ENCODE results near the gene MBD4. TPM values are rescaled to one million over a fixed set of nuclear protein-coding genes. Genes with fewer than 3 reads are reported as not detected.

The MBD4 gene
- total RNA-seq, 2 donors from 2014 or later = 20.6 to 34.0 TPM

GRCh38 chr3:129419476-129419875, 20.3 kb downstream of the MBD4 start:
- TF ChIP-seq POLR2A (IDR thresholded peaks at IDR 0.05) (no peak), CTCF (IDR thresholded peaks at IDR 0.05) (no peak), POLR2AphosphoS5 (IDR thresholded peaks at IDR 0.05) (no peak)
- no peak for DNase-seq (ENCODE audit: low spot score)
- 78% methylated on average over 4 of the region's 4 CpGs for WGBS

GRCh38 chr3:129418041-129418973, 21.4 kb downstream of the MBD4 start:
- TF ChIP-seq CTCF (IDR thresholded peaks at IDR 0.05) (no peak), POLR2A (IDR thresholded peaks at IDR 0.05) (no peak), POLR2AphosphoS5 (IDR thresholded peaks at IDR 0.05) (no peak)
- 88% methylated on average over 14 of the region's 14 CpGs for WGBS
- Histone ChIP-seq H3K9me3 (no peaks in the 10 kb centered on the region), H3K27ac (no peak overlapping the region), H3K27me3 (replicated peaks; ENCODE audit: insufficient read depth) (no peaks in the 10 kb centered on the region), H3K4me3 (no peak overlapping the region), H3K4me1 (replicated peaks) (no peaks in the 10 kb centered on the region), H3K36me3 (no peaks in the 10 kb centered on the region)
- intact Hi-C loops (cut with DNase I) = no loop called here
- no peak for DNase-seq (ENCODE audit: low spot score)

More at GRCh38 chr3:129419476-129419875, 20.3 kb downstream of the MBD4 start:
- intact Hi-C loops (cut with DNase I) = no loop called here
- Histone ChIP-seq H3K4me3 (no peak overlapping the region), H3K4me1 (replicated peaks) (no peaks in the 10 kb centered on the region), H3K27ac (no peak overlapping the region), H3K36me3 (no peaks in the 10 kb centered on the region), H3K9me3 (no peaks in the 10 kb centered on the region), H3K27me3 (replicated peaks; ENCODE audit: insufficient read depth) (no peaks in the 10 kb centered on the region)

GRCh38 chr3:129417326-129417725, 22.4 kb downstream of the MBD4 start:
- no peak for DNase-seq (ENCODE audit: low spot score)
- no peaks in the 10 kb centered on the region for H3K27me3 ChIP-seq (replicated peaks; ENCODE audit: insufficient read depth)
- no peaks in the 10 kb centered on the region for H3K9me3 ChIP-seq
- no peak overlapping the region for H3K27ac ChIP-seq
- TF ChIP-seq POLR2A (IDR thresholded peaks at IDR 0.05) (no peak), POLR2AphosphoS5 (IDR thresholded peaks at IDR 0.05) (peak; percentile 6)
- H3K4me3 ChIP-seq = no peak overlapping the region
- no peaks in the 10 kb centered on the region for H3K36me3 ChIP-seq
- H3K4me1 ChIP-seq (replicated peaks) = no peaks in the 10 kb centered on the region
- WGBS = 58% methylated on average over 1 of the region's 1 CpG
- intact Hi-C loops (cut with DNase I) = no loop called here

GRCh38 chr3:129416415-129416814, 23.3 kb downstream of the MBD4 start:
- H3K27ac ChIP-seq = no peak overlapping the region

GRCh38 chr3:129415830-129416229, 23.9 kb downstream of the MBD4 start:
- Histone ChIP-seq H3K9me3 (no peaks in the 10 kb centered on the region), H3K27me3 (replicated peaks; ENCODE audit: insufficient read depth) (no peaks in the 10 kb centered on the region), H3K4me3 (no peak overlapping the region), H3K36me3 (no peaks in the 10 kb centered on the region), H3K4me1 (replicated peaks) (no peaks in the 10 kb centered on the region), H3K27ac (no peak overlapping the region)
- DNase-seq (ENCODE audit: low spot score) = no peak
- TF ChIP-seq POLR2AphosphoS5 (IDR thresholded peaks at IDR 0.05) (no peak), CTCF (IDR thresholded peaks at IDR 0.05) (no peak), POLR2A (IDR thresholded peaks at IDR 0.05) (no peak)
- 72% methylated on average over 6 of the region's 6 CpGs for WGBS
- intact Hi-C loops (cut with DNase I) = no loop called here

More at GRCh38 chr3:129416415-129416814, 23.3 kb downstream of the MBD4 start:
- Histone ChIP-seq H3K4me1 (replicated peaks) (no peaks in the 10 kb centered on the region), H3K4me3 (no peak overlapping the region), H3K9me3 (no peaks in the 10 kb centered on the region), H3K36me3 (no peaks in the 10 kb centered on the region), H3K27me3 (replicated peaks; ENCODE audit: insufficient read depth) (no peaks in the 10 kb centered on the region)
- TF ChIP-seq CTCF (IDR thresholded peaks at IDR 0.05) (no peak), POLR2AphosphoS5 (IDR thresholded peaks at IDR 0.05) (no peak), POLR2A (IDR thresholded peaks at IDR 0.05) (no peak)
- no peak for DNase-seq (ENCODE audit: low spot score)
- WGBS = 91% methylated on average over 4 of the region's 4 CpGs
- intact Hi-C loops (cut with DNase I) = no loop called here

Data from prostate gland (tissue), 2 donors.